HG03097 (cell line): ENCODE results near the gene DOK6.

Experiments used
- ATAC-seq: cut with Tn5 transposase; IDR thresholded peaks from one replicate; pipeline ENCODE4 v1.9.1; 2021; ENCODE audit not compliant: unreplicated experiment, low FRiP score

DOK6 gene

DNA sequence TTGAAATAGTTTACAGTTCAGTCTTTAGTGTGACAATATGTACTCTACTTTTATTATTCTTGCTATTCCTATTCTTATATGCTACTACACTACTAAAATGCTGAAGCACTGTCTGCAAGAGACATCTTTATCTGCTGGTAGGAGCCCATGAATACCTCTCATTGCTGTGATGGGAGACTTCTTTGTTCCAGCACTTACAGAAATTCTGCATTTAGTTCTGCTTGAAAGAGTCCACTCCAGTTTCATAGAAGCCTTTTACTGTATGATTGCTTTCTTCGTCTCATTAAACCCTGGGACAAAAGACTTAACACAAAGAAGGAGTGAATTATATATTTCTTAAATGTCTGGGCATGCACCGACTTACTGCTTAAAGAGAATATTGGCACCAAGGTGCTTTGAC is 274.3 kb downstream of the DOK6 start:
- ATAC-seq, result no peak

DNA sequence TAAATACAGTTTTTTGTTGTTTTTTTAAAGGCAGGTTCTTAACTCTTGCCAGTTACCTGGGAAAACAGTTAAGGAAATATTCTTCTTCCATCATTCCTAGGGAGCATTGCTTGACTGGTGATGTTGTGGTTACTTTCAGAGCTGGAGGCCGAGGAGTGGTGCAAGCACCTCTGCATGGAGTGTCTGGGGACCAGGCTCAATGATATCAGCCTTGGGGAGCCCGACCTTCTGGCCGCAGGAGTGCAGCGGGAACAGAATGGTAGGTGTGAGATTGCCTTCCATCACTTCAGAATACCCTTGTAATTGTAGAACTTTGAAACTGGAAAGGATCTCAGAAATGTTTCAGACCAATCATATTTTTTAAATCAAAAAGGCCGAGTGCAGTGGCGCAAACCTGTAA is 276.9 kb downstream of the DOK6 start:
- no peak for ATAC-seq

DNA sequence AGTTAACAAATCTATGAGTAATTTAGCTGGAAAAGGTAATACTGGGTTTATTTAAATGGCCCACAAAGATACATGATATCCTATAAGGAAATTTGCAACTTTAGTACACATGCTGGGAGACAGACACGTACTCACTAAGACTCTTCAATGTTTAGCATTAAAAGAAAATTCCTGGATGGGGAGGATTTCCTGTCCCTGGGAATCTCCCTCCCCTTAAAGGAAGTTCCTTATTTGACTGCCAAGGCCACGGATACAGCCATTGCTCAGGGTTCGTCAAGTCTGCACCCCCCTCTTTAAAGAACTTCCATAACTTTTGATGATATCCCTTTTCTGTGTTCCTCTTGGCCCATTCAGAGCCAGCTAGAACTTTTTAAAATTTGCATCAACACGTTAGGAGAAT is 279.4 kb downstream of the DOK6 start:
- ATAC-seq, result no peak

GRCh38 chr18:69683176-69683575 is 282.5 kb downstream of the DOK6 start:
- no peak for ATAC-seq

DNA sequence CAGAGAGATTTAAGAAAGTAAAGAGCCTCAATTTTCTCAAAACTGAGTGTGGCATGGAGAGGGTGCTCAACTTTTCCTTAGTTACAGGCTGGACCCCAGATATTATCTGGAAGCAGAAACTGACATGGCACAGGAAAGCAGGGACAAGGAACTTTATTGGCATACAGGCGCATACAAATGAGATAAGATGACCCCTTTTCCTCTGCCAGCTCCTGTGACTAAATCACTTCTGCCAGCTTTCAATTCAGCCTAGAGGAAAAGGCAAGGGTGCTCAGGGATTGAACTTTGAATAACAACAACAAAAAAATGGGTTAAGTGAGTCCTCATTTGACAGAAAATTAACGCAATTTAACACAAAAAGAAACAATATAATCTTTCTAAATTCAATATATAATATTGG is 284.1 kb downstream of the DOK6 start:
- ATAC-seq, result no peak

GRCh38 chr18:69686861-69687260 is 286.2 kb downstream of the DOK6 start:
- no peak for ATAC-seq

GRCh38 chr18:69689121-69689759 is 288.6 kb downstream of the DOK6 start:
- no peak for ATAC-seq

DNA sequence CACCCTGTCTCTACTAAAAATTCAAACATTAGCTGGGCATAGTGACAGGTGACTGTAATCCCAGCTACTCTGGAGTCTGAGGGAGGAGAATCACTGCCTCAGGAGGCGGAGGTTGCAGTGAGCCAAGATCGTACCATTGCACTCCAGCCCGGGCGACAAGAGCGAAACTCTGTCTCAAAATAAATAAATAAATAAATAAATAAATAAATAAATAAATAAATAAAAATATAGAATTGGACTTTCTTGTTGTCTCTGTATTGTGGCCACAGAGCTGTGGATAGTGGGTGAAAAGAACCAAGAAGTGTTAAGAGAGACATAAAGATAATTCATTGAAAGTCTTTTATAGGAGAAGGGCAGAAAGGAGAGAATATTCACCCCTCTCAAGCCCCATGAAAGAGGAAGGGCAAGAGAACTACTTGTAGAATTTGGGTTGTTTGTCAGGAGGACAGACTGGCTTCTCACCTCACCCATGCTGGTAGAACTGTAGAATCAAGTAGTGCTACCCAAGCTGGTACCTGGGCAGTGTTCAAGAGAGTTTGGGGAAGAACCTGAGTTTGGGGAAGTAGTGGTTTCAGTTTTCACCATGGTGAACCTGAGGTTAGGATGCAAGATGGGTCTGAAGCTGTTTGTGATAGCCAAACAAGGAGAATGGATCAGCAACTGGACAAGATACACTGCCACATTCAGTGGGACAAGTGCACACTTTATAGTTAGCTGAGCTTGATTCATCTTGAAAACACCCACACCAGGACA is 290.5 kb downstream of the DOK6 start:
- no peak for ATAC-seq

DNA sequence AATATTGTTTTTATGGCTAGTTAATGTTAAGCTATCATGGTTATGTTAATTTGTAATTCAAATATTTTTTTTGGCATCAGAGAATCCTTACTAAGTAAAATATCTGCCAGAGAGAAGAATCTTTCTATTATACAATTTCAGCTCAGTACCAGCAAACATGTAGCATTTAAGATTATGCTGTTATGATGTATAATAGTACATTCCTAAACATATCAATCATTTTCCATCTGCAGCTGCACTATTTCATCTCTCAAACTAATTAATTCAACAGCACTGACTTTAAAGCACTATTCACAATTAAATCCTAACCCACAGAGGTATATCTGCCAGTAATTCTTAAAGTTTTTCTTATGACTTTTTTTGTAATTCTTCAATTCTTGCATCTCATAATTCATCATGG is 296.4 kb downstream of the DOK6 start:
- ATAC-seq, result no peak

DNA sequence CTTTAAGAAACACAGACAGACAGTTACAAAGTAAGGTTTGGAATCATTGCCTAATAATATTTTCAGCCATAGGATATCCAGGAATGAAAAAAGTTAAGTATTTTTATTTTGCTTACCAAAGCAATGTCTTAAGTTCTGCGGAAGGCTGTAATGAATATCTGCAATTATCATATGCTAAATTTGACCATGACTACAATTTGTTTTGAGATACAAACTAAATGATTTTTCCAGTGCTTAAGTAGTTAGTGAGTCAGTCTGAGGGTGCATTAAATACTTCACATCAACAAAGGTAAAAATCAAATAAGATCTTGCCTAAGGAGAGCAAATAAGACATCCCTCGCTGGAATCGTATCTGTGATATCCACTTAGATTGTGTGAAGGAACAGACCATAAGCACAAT is 297.0 kb downstream of the DOK6 start:
- ATAC-seq, result no peak

GRCh38 chr18:69701305-69701704 is 300.6 kb downstream of the DOK6 start:
- no peak for ATAC-seq

DNA sequence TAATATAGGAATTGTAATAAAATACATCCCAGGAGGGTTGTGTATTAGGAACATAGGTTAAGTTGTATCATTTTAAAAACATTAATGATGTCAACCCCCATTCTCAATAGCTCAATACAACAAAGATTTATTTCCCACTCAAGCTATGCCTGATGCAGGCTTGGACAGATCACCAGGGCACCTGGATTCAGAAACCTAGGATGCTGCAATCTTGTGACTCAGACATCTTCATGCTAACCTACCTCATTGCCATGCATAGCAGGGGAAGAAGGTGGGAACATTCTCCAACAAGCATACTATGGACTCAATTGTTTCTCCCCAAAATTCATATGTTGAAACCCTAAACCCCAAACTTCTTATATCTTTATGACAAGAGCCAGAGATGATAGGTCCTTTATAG is 302.8 kb downstream of the DOK6 start:
- no peak for ATAC-seq

GRCh38 chr18:69705987-69706386 is 305.3 kb downstream of the DOK6 start:
- no peak for ATAC-seq

- no peak for ATAC-seq
Observed at GRCh38 chr18:69708844-69709243, 308.2 kb downstream of the DOK6 start.

DNA sequence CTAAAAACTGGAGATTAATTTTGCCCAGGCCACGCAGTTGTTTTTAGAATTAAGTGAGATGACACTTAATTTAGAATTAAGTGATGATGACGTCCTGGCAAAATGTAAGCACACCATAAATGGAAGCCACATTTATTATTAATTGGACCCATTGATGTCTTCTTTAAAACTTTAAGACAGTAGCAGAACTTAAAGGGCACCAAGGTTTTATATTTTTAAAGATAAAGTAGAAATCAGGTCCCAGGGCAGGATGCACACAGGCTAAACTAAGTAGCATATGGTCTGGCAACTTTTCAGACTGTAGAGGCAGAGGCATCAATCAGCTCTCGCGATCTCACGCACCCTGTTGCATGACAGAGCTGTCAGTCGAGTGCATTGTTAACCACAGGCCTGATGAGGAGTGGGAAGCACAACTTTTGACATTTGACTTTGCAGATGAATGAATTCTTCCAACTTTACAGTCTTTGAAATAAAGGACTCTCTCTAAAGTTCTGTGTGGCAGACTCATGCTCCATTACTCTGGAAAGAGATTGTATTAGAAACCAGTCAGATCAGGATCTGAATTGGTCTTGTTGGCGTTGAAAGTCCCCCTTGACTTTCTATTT is 314.6 kb downstream of the DOK6 start:
- ATAC-seq, result no peak

GRCh38 chr18:69717586-69717985 is 316.9 kb downstream of the DOK6 start:
- no peak for ATAC-seq

DNA sequence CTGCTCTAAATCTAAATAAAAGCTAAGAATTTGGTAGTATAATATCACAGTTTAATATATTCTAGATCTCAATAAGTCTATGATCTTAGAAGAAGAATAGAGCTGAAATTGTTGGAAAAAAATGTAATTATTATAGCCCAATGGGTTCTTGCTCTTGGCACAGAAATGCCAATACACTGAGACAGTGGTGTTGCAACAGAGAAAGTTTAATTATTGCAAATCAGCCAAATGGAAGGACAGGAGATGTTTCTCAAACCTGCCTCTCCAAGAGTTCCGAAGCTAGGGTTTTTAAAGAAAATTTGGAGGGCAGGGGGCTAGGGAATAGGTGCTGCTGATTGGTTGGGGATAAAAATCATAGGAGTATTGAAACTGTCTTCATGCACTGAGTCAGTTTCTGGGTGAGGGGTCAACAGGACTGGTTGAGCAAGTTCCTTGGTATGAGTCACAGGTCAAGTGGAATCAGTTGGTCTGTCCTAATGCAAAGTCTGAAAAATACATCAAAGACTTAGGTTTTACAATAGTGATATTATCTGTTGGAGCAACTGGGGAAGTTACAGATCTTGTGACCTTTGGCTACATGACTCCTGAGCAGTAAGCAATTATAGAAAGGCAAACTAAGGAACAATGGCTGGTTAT is 318.3 kb downstream of the DOK6 start:
- ATAC-seq, result no peak

- ATAC-seq, result no peak
Observed at GRCh38 chr18:69720422-69720821, 319.7 kb downstream of the DOK6 start.

- ATAC-seq, result no peak
Observed at GRCh38 chr18:69723434-69723833, 322.7 kb downstream of the DOK6 start.

GRCh38 chr18:69725009-69725408 is 324.3 kb downstream of the DOK6 start:
- no peak for ATAC-seq

- no peak for ATAC-seq
Observed at GRCh38 chr18:69725855-69726508, 325.3 kb downstream of the DOK6 start.
